WTC11 (cell line): ENCODE results near the gene IFNL2. TPM values are rescaled to one million over a fixed set of nuclear protein-coding genes. Genes with fewer than 3 reads are reported as not detected.
A peak's percentile ranks its signal among the peaks of the same experiment; 100 is the strongest.

Experiments used
- ATF1 ChIP-seq: sonication (generic); formaldehyde crosslinking; IDR thresholded peaks from 2 replicates; pipeline ENCODE4 v1.8.1; 2023; ENCODE audit warnings: mild to moderate bottlenecking, moderate library complexity, missing genetic modification reagents
- CBFB ChIP-seq: sonication (generic); formaldehyde crosslinking; IDR thresholded peaks from 2 replicates; pipeline ENCODE4 v1.8.1; 2022; ENCODE audit warnings: mild to moderate bottlenecking, low read depth, missing genetic modification reagents
- CDX4 ChIP-seq: fragments of 250-450 bp; sonication (Bioruptor Pico); IDR thresholded peaks from 2 replicates; pipeline ENCODE4 v1.9.0; 2021; ENCODE audit warnings: moderate library complexity, mild to moderate bottlenecking, inconsistent platforms, borderline replicate concordance
- ELF4 ChIP-seq: sonication (generic); formaldehyde crosslinking; IDR thresholded peaks from 2 replicates; pipeline ENCODE4 v1.8.1; 2022; ENCODE audit warnings: low read depth, mild to moderate bottlenecking, moderate library complexity, missing genetic modification reagents
- EMX1 ChIP-seq: fragments of 250-450 bp; sonication (Bioruptor Pico); IDR thresholded peaks from 2 replicates; pipeline ENCODE4 v1.8.0; 2021; ENCODE audit warnings: mild to moderate bottlenecking
- ERG ChIP-seq: fragments of 250-450 bp; sonication (Bioruptor Pico); IDR thresholded peaks from 2 replicates; pipeline ENCODE4 v1.8.0; 2021; ENCODE audit warnings: mild to moderate bottlenecking
- FOXJ3 ChIP-seq: sonication (generic); formaldehyde crosslinking; IDR thresholded peaks from 2 replicates; pipeline ENCODE4 v1.9.0; 2021; ENCODE audit warnings: missing genetic modification reagents, mild to moderate bottlenecking, borderline replicate concordance
- FOXP1 ChIP-seq: sonication (generic); formaldehyde crosslinking; IDR thresholded peaks from 2 replicates; pipeline ENCODE4 v1.8.0; 2022; ENCODE audit warnings: missing genetic modification reagents, mild to moderate bottlenecking, moderate library complexity, borderline replicate concordance
- IRF1 ChIP-seq: sonication (generic); formaldehyde crosslinking; IDR thresholded peaks from 2 replicates; pipeline ENCODE4 v1.8.0; 2023; ENCODE audit warnings: missing genetic modification reagents
- MYBL2 ChIP-seq: sonication (generic); formaldehyde crosslinking; IDR thresholded peaks from 2 replicates; pipeline ENCODE4 v1.8.1; 2023; ENCODE audit warnings: mild to moderate bottlenecking, moderate library complexity, missing genetic modification reagents
- NFYB ChIP-seq: sonication (generic); formaldehyde crosslinking; conservative IDR thresholded peaks from 2 replicates; pipeline ENCODE4 v1.8.0; 2022; ENCODE audit warnings: low read depth, missing genetic modification reagents
- NR1H2 ChIP-seq: sonication (generic); formaldehyde crosslinking; IDR thresholded peaks from 2 replicates; pipeline ENCODE4 v1.9.0; 2021; ENCODE audit warnings: mild to moderate bottlenecking, moderate library complexity, missing genetic modification reagents
- RELA ChIP-seq: sonication (generic); formaldehyde crosslinking; IDR thresholded peaks from 2 replicates; pipeline ENCODE4 v1.8.1; 2022; ENCODE audit warnings: missing genetic modification reagents, mild to moderate bottlenecking, borderline replicate concordance
- RORB ChIP-seq: fragments of 250-450 bp; sonication (Bioruptor Pico); IDR thresholded peaks from 2 replicates; pipeline ENCODE4 v1.9.0; 2021; ENCODE audit warnings: mild to moderate bottlenecking
- SOX15 ChIP-seq: fragments of 250-450 bp; sonication (Bioruptor Pico); IDR thresholded peaks from 2 replicates; pipeline ENCODE4 v1.9.0; 2021; ENCODE audit warnings: mild to moderate bottlenecking
- TCF7 ChIP-seq: sonication (generic); formaldehyde crosslinking; IDR thresholded peaks from 2 replicates; pipeline ENCODE4 v1.8.0; 2022; ENCODE audit warnings: mild to moderate bottlenecking, low read depth, missing genetic modification reagents, moderate library complexity
- ZNF263 ChIP-seq: sonication (generic); formaldehyde crosslinking; IDR thresholded peaks from 2 replicates; pipeline ENCODE4 v1.8.1; 2022; ENCODE audit warnings: low read depth, mild to moderate bottlenecking, moderate library complexity, missing genetic modification reagents
- ZNF281 ChIP-seq: sonication (generic); formaldehyde crosslinking; IDR thresholded peaks from 2 replicates; pipeline ENCODE4 v1.8.0; 2023; ENCODE audit warnings: mild to moderate bottlenecking, missing genetic modification reagents
- ZNF317 ChIP-seq: sonication (generic); formaldehyde crosslinking; IDR thresholded peaks from 2 replicates; pipeline ENCODE4 v1.8.1; 2023; ENCODE audit warnings: low read depth, mild to moderate bottlenecking, moderate library complexity, missing genetic modification reagents, borderline replicate concordance
- ZNF416 ChIP-seq: fragments of 250-450 bp; sonication (Bioruptor Pico); IDR thresholded peaks from 2 replicates; pipeline ENCODE4 v1.9.0; 2021; ENCODE audit warnings: mild to moderate bottlenecking, inconsistent platforms
- total RNA-seq: library from RNA; stranded (reverse); gene quantifications from 3 replicates; pipeline ENCODE4 v1.2.3, GENCODE V29; 2021
- TF ChIP-seq, protein P1 (sequence below): sonication (generic); formaldehyde crosslinking; IDR thresholded peaks from 2 replicates; pipeline ENCODE4 v1.8.0; 2022; ENCODE audit warnings: missing genetic modification reagents
- TF ChIP-seq, protein P2 (sequence below): fragments of 250-450 bp; sonication (Bioruptor Pico); IDR thresholded peaks from 2 replicates; pipeline ENCODE4 v2.1.2; 2022; ENCODE audit warnings: mild to moderate bottlenecking, moderate library complexity
- TF ChIP-seq, protein P3 (sequence below): fragments of 250-450 bp; sonication (Bioruptor Pico); IDR thresholded peaks from 2 replicates; pipeline ENCODE4 v1.9.0; 2021; ENCODE audit warnings: mild to moderate bottlenecking
- TF ChIP-seq, protein P4 (sequence below): sonication (generic); formaldehyde crosslinking; conservative IDR thresholded peaks from 2 replicates; pipeline ENCODE4 v1.8.1; 2022; ENCODE audit warnings: mild to moderate bottlenecking, missing genetic modification reagents
- TF ChIP-seq, protein P5 (sequence below): sonication (generic); formaldehyde crosslinking; IDR thresholded peaks from 2 replicates; pipeline ENCODE4 v1.8.1; 2023; ENCODE audit warnings: mild to moderate bottlenecking, missing genetic modification reagents

Gene IFNL2
- total RNA-seq, 1 experiment from 2014 or later: not detected

DNA sequence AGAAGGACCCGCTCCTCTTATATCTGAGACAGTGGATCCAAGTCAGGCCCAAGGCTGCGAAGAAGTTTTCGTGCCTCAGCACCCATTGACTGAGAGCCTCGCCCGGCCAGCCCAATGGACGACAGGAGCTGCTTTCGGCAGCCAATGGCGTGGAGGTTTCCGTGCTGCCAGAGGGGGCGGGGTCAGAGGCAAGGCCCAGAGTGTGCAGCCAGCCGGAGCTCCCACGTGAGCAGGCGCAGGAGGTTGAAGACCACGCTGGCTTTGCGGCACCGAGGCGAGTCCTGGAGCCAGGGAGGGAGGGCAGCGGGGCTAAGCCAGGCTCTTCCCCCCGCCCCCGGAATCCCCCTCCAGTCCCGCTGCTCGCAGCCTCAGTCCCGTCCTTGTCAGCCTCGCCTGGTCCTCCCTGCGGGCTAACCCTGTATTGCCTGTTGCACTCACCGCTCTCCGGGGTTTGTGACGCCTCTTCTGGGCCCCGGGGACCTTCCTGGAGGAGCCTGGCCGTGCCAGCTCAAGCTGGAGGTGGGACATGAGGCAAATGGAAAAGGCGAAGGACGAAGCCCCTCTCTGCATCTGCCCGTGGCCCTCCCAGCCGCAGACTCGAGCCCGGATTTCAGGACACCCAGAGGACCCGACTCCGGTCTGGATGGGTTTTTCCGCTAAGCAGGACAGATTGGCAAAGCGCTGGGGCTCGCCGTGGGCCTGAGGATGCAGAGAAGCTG, 21.1 kb upstream of the IFNL2 start (continued):
- peak; percentile 85; the same call in 1 of the 2 replicates for TF ChIP-seq ZNF281 (CRISPR knock-in tag)
- TF ChIP-seq EMX1 (CRISPR knock-in tag): no peak
- 0 out of 2 replicates have a peak, but pooled peaks have one; percentile 58 for TF ChIP-seq ZNF317 (CRISPR knock-in tag)
- peak; percentile 91 for TF ChIP-seq MYBL2
- no peak for TF ChIP-seq SOX15 (CRISPR knock-in tag)
- TF ChIP-seq, protein P1, sequence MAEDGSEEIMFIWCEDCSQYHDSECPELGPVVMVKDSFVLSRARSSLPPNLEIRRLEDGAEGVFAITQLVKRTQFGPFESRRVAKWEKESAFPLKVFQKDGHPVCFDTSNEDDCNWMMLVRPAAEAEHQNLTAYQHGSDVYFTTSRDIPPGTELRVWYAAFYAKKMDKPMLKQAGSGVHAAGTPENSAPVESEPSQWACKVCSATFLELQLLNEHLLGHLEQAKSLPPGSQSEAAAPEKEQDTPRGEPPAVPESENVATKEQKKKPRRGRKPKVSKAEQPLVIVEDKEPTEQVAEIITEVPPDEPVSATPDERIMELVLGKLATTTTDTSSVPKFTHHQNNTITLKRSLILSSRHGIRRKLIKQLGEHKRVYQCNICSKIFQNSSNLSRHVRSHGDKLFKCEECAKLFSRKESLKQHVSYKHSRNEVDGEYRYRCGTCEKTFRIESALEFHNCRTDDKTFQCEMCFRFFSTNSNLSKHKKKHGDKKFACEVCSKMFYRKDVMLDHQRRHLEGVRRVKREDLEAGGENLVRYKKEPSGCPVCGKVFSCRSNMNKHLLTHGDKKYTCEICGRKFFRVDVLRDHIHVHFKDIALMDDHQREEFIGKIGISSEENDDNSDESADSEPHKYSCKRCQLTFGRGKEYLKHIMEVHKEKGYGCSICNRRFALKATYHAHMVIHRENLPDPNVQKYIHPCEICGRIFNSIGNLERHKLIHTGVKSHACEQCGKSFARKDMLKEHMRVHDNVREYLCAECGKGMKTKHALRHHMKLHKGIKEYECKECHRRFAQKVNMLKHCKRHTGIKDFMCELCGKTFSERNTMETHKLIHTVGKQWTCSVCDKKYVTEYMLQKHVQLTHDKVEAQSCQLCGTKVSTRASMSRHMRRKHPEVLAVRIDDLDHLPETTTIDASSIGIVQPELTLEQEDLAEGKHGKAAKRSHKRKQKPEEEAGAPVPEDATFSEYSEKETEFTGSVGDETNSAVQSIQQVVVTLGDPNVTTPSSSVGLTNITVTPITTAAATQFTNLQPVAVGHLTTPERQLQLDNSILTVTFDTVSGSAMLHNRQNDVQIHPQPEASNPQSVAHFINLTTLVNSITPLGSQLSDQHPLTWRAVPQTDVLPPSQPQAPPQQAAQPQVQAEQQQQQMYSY (CRISPR knock-in tag): peak; percentile 25; the same call in 1 of the 2 replicates
- TF ChIP-seq TCF7 (CRISPR knock-in tag): peak; percentile 85; the same call in 1 of the 2 replicates
- no peak for TF ChIP-seq ERG (CRISPR knock-in tag)
- peak; percentile 74 for TF ChIP-seq NFYB (CRISPR knock-in tag)
- peak; percentile 75; the same call in 1 of the 2 replicates for TF ChIP-seq RELA
- no peak for TF ChIP-seq ZNF416 (CRISPR knock-in tag)
- no peak for TF ChIP-seq ZNF263 (CRISPR knock-in tag)
- TF ChIP-seq, protein P2, sequence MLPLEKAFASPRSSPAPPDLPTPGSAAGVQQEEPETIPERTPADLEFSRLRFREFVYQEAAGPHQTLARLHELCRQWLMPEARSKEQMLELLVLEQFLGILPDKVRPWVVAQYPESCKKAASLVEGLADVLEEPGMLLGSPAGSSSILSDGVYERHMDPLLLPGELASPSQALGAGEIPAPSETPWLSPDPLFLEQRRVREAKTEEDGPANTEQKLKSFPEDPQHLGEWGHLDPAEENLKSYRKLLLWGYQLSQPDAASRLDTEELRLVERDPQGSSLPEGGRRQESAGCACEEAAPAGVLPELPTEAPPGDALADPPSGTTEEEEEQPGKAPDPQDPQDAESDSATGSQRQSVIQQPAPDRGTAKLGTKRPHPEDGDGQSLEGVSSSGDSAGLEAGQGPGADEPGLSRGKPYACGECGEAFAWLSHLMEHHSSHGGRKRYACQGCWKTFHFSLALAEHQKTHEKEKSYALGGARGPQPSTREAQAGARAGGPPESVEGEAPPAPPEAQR (CRISPR knock-in tag): no peak
- no peak for TF ChIP-seq ATF1
- TF ChIP-seq FOXP1: peak; percentile 81; the same call in 1 of the 2 replicates
- no peak for TF ChIP-seq CDX4 (CRISPR knock-in tag)
- peak; percentile 87 for TF ChIP-seq IRF1 (CRISPR knock-in tag)
- TF ChIP-seq, protein P3, sequence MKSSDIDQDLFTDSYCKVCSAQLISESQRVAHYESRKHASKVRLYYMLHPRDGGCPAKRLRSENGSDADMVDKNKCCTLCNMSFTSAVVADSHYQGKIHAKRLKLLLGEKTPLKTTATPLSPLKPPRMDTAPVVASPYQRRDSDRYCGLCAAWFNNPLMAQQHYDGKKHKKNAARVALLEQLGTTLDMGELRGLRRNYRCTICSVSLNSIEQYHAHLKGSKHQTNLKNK (CRISPR knock-in tag): no peak
- no peak for TF ChIP-seq FOXJ3 (CRISPR knock-in tag)
- TF ChIP-seq RORB (CRISPR knock-in tag): no peak
- TF ChIP-seq CBFB (CRISPR knock-in tag): no peak
- TF ChIP-seq ELF4: no peak
- no peak for TF ChIP-seq NR1H2 (CRISPR knock-in tag)
- TF ChIP-seq, protein P4, sequence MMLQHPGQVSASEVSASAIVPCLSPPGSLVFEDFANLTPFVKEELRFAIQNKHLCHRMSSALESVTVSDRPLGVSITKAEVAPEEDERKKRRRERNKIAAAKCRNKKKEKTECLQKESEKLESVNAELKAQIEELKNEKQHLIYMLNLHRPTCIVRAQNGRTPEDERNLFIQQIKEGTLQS (CRISPR knock-in tag): no peak
- TF ChIP-seq, protein P5, sequence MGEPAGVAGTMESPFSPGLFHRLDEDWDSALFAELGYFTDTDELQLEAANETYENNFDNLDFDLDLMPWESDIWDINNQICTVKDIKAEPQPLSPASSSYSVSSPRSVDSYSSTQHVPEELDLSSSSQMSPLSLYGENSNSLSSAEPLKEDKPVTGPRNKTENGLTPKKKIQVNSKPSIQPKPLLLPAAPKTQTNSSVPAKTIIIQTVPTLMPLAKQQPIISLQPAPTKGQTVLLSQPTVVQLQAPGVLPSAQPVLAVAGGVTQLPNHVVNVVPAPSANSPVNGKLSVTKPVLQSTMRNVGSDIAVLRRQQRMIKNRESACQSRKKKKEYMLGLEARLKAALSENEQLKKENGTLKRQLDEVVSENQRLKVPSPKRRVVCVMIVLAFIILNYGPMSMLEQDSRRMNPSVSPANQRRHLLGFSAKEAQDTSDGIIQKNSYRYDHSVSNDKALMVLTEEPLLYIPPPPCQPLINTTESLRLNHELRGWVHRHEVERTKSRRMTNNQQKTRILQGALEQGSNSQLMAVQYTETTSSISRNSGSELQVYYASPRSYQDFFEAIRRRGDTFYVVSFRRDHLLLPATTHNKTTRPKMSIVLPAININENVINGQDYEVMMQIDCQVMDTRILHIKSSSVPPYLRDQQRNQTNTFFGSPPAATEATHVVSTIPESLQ (CRISPR knock-in tag): no peak
